HepG2 (cell line): ENCODE results near the gene TRAK1. TPM values are rescaled to one million over a fixed set of nuclear protein-coding genes. Genes with fewer than 3 reads are reported as not detected.
A peak's percentile ranks its signal among the peaks of the same experiment; 100 is the strongest.

ENCODE experiments used
- CREM ChIP-seq, 2 experiments: sonication (generic) in 1 of 2; formaldehyde crosslinking in 1 of 2; IDR thresholded peaks; 2 replicates each; pipeline versions ENCODE4 v1.4.0 to v1.6.1; 2016 to 2020; ENCODE audit warnings: antibody characterized with exemption in 1 of 2, mild to moderate bottlenecking in 1 of 2, missing genetic modification reagents in 1 of 2
- HDAC1 ChIP-seq: sonication (generic); formaldehyde crosslinking; IDR thresholded peaks from 2 replicates; pipeline ENCODE4 v1.5.1; 2020; ENCODE audit warnings: mild to moderate bottlenecking, missing genetic modification reagents
- LCORL ChIP-seq, 2 experiments: fragments of 450-650 bp in 1 of 2; sonication (generic) in 1 of 2; formaldehyde crosslinking in 1 of 2; IDR thresholded peaks; 2 replicates each; pipeline versions ENCODE4 v1.5.0 to v1.6.1; 2017 to 2020; ENCODE audit warnings: antibody characterized with exemption in 1 of 2, missing genetic modification reagents in 1 of 2
- RAD21 ChIP-seq: fragments of 450-650 bp; formaldehyde crosslinking; IDR thresholded peaks from 2 replicates; pipeline ENCODE4 v1.5.0; 2020; ENCODE audit warnings: mild to moderate bottlenecking
- RFX5 ChIP-seq: IDR thresholded peaks from 2 replicates; pipeline ENCODE4 v1.6.1; 2011; ENCODE audit warnings: low read depth, low read length, improper control_type of control experiment
- SAP130 ChIP-seq: IDR thresholded peaks from 2 replicates; pipeline ENCODE4 v1.6.1; 2016; ENCODE audit warnings: low read depth
- SIN3A ChIP-seq: IDR thresholded peaks from 2 replicates; pipeline ENCODE4 v1.6.1; 2011; ENCODE audit warnings: low read depth, mild to moderate bottlenecking, control low read depth, low read length, borderline replicate concordance
- SP5 ChIP-seq: IDR thresholded peaks from 2 replicates; pipeline ENCODE4 v1.6.1; 2016; ENCODE audit warnings: low read depth, borderline replicate concordance
- TGIF2 ChIP-seq: IDR thresholded peaks from 2 replicates; pipeline ENCODE4 v1.6.1; 2016; ENCODE audit warnings: control low read depth, missing compliant biosample characterization
- THAP11 ChIP-seq: IDR thresholded peaks from 2 replicates; pipeline ENCODE4 v1.6.1; 2016; ENCODE audit warnings: missing biosample characterization, missing genetic modification reagents
- ZMYM4 ChIP-seq: sonication (generic); formaldehyde crosslinking; IDR thresholded peaks from 2 replicates; pipeline ENCODE4 v1.8.1; 2023; ENCODE audit warnings: mild to moderate bottlenecking, missing genetic modification reagents
- ZNF556 ChIP-seq: sonication (generic); formaldehyde crosslinking; IDR thresholded peaks from 2 replicates; pipeline ENCODE4 v1.4.0; 2020; ENCODE audit warnings: mild to moderate bottlenecking, missing genetic modification reagents, borderline replicate concordance
- polyA plus RNA-seq, 8 experiments: library from polyadenylated mRNA; depleted of rRNA in 3 of 8; stranded (reverse) in 7 of 8; unstranded in 1 of 8; fragments of >200 nt; fragmentation: Illumina TruSeq in 4 of 8; extraction: Trizol in 4 of 8; gene quantifications; 2 replicates each; pipeline versions ENCODE4 v1.2.1 to v1.2.3, GENCODE V29; 2011 to 2016; ENCODE audit warnings: low read depth in 4 of 8, missing spikeins in 1 of 8, mixed read lengths in 1 of 8; ENCODE audit not compliant: insufficient read depth in 1 of 8
- total RNA-seq, 5 experiments: library from RNA; depleted of rRNA; stranded (reverse); fragments of >200 nt; fragmentation: Illumina TruSeq; extraction: Trizol; gene quantifications; 2 replicates each; pipeline ENCODE4 v1.2.3, GENCODE V29; 2016; ENCODE audit warnings: low read depth in 1 of 5
- TF ChIP-seq, protein P1 (sequence below): sonication (generic); formaldehyde crosslinking; conservative IDR thresholded peaks from 2 replicates; pipeline ENCODE4 v1.4.0; 2020; ENCODE audit warnings: mild to moderate bottlenecking, missing genetic modification reagents, moderate library complexity
- TF ChIP-seq, protein P2 (sequence below): sonication (generic); formaldehyde crosslinking; IDR thresholded peaks from one replicate; pipeline ENCODE4 v1.5.1; 2020; ENCODE audit warnings: mild to moderate bottlenecking, missing genetic modification reagents; ENCODE audit errors: not compliant biosample characterization
- TF ChIP-seq, protein P3 (sequence below): IDR thresholded peaks from 2 replicates; pipeline ENCODE4 v1.6.1; 2016; ENCODE audit warnings: mild to moderate bottlenecking

TRAK1 gene
- total and polyA plus RNA-seq, 2 of the 13 experiments (the other 11 are each of a cell fraction or from before 2014, with no cell fraction given) = 20.5 to 46.6 TPM

DNA sequence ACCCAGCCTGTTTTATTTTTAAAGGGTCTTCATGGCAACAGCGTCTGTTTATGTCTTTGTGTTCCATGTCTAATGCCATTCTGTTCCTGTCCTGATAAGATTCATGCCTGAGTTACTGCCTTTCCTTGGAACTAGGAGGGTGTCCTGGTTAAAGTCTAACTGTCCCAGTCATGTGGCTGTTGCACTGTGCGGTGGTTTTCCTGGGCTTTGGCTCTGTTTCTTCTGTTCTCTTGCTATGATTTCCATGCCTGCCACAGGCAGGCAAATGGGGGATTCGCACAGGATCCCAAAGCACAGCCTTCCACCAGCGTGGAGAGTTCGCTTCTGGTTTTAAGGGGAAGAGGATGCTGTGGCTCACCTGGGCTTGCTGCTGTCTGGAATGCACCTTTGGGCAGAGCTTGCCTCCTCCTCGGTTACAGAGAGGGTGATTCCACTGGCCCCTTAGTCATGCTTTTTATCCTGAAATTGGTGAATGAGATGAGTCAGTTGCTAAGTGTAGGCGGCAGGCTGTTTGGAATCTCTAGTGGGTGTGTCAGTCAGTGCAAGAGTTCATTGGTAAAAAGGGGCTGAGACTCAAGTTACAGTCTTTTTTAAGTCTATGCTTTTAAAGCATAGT is 88.1 kb downstream of the TRAK1 start (continued):
- TF ChIP-seq, protein P1, sequence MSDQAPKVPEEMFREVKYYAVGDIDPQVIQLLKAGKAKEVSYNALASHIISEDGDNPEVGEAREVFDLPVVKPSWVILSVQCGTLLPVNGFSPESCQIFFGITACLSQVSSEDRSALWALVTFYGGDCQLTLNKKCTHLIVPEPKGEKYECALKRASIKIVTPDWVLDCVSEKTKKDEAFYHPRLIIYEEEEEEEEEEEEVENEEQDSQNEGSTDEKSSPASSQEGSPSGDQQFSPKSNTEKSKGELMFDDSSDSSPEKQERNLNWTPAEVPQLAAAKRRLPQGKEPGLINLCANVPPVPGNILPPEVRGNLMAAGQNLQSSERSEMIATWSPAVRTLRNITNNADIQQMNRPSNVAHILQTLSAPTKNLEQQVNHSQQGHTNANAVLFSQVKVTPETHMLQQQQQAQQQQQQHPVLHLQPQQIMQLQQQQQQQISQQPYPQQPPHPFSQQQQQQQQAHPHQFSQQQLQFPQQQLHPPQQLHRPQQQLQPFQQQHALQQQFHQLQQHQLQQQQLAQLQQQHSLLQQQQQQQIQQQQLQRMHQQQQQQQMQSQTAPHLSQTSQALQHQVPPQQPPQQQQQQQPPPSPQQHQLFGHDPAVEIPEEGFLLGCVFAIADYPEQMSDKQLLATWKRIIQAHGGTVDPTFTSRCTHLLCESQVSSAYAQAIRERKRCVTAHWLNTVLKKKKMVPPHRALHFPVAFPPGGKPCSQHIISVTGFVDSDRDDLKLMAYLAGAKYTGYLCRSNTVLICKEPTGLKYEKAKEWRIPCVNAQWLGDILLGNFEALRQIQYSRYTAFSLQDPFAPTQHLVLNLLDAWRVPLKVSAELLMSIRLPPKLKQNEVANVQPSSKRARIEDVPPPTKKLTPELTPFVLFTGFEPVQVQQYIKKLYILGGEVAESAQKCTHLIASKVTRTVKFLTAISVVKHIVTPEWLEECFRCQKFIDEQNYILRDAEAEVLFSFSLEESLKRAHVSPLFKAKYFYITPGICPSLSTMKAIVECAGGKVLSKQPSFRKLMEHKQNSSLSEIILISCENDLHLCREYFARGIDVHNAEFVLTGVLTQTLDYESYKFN = peak; percentile 33
- TF ChIP-seq ZMYM4 (CRISPR knock-in tag) (0 out of 2 replicates have a peak, but pooled peaks have one; percentile 12), SIN3A (0 out of 2 replicates have a peak, but pooled peaks have one; percentile 30), SAP130 (CRISPR knock-in tag) (peak; percentile 87), ZNF556 (CRISPR knock-in tag) (0 out of 2 replicates have a peak, but pooled peaks have one; percentile 26), HDAC1 (CRISPR knock-in tag) (0 out of 2 replicates have a peak, but pooled peaks have one; percentile 40), CREM (IDR thresholded peaks at IDR 0.05) (0 out of 2 replicates have a peak, but pooled peaks have one; percentile 14), CREM (CRISPR knock-in tag; IDR thresholded peaks at IDR 0.05) (no peak), RFX5 (peak; percentile 89), SP5 (CRISPR knock-in tag) (peak; percentile 36; the same call in 1 of the 2 replicates), THAP11 (CRISPR knock-in tag) (0 out of 2 replicates have a peak, but pooled peaks have one; percentile 27), RAD21 (0 out of 2 replicates have a peak, but pooled peaks have one; percentile 13), LCORL (IDR thresholded peaks at IDR 0.05) (no peak), LCORL (CRISPR knock-in tag; IDR thresholded peaks at IDR 0.05) (peak; percentile 59; the same call in 1 of the 2 replicates), TGIF2 (peak; percentile 61; the same call in 1 of the 2 replicates)
- TF ChIP-seq, protein P2, sequence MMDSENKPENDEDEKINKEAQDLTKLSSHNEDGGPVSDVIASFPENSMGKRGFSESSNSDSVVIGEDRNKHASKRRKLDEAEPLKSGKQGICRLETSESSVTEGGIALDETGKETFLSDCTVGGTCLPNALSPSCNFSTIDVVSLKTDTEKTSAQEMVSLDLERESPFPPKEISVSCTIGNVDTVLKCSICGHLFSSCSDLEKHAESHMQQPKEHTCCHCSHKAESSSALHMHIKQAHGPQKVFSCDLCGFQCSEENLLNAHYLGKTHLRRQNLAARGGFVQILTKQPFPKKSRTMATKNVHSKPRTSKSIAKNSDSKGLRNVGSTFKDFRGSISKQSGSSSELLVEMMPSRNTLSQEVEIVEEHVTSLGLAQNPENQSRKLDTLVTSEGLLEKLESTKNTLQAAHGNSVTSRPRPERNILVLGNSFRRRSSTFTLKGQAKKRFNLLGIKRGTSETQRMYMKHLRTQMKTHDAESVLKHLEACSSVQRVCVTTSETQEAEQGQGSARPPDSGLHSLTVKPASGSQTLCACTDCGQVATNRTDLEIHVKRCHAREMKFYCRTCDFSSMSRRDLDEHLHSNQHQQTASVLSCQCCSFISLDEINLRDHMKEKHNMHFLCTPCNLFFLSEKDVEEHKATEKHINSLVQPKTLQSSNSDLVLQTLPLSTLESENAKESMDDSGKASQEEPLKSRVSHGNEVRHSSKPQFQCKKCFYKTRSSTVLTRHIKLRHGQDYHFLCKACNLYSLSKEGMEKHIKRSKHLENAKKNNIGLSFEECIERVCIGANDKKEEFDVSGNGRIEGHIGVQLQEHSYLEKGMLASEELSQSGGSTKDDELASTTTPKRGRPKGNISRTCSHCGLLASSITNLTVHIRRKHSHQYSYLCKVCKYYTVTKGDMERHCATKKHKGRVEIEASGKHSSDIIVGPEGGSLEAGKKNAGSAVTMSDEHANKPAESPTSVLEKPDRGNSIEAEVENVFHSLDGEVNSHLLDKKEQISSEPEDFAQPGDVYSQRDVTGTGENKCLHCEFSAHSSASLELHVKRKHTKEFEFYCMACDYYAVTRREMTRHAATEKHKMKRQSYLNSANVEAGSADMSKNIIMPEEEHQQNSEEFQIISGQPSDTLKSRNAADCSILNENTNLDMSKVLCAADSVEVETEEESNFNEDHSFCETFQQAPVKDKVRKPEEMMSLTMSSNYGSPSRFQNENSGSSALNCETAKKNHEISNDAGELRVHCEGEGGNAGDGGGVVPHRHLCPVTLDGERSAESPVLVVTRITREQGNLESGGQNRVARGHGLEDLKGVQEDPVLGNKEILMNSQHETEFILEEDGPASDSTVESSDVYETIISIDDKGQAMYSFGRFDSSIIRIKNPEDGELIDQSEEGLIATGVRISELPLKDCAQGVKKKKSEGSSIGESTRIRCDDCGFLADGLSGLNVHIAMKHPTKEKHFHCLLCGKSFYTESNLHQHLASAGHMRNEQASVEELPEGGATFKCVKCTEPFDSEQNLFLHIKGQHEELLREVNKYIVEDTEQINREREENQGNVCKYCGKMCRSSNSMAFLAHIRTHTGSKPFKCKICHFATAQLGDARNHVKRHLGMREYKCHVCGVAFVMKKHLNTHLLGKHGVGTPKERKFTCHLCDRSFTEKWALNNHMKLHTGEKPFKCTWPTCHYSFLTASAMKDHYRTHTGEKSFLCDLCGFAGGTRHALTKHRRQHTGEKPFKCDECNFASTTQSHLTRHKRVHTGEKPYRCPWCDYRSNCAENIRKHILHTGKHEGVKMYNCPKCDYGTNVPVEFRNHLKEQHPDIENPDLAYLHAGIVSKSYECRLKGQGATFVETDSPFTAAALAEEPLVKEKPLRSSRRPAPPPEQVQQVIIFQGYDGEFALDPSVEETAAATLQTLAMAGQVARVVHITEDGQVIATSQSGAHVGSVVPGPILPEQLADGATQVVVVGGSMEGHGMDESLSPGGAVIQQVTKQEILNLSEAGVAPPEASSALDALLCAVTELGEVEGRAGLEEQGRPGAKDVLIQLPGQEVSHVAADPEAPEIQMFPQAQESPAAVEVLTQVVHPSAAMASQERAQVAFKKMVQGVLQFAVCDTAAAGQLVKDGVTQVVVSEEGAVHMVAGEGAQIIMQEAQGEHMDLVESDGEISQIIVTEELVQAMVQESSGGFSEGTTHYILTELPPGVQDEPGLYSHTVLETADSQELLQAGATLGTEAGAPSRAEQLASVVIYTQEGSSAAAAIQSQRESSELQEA (CRISPR knock-in tag) = no peak
- TF ChIP-seq, protein P3, sequence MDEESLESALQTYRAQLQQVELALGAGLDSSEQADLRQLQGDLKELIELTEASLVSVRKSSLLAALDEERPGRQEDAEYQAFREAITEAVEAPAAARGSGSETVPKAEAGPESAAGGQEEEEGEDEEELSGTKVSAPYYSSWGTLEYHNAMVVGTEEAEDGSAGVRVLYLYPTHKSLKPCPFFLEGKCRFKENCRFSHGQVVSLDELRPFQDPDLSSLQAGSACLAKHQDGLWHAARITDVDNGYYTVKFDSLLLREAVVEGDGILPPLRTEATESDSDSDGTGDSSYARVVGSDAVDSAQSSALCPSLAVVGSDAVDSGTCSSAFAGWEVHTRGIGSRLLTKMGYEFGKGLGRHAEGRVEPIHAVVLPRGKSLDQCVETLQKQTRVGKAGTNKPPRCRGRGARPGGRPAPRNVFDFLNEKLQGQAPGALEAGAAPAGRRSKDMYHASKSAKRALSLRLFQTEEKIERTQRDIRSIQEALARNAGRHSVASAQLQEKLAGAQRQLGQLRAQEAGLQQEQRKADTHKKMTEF (CRISPR knock-in tag) = peak; percentile 21; the same call in 1 of the 2 replicates
